B cell (primary cell): ENCODE measurements around the gene RIIAD1. TPM values are rescaled to one million over a fixed set of nuclear protein-coding genes. Genes with fewer than 3 reads are reported as not detected.
"Not testable (repeated sequence)": the region's sequence is repeated elsewhere in the genome, so short reads cannot be mapped to it uniquely, and the experiment has no call there.

Experiments used
- ATAC-seq: fragments of 200-7000 bp; cut with Tn5 transposase; one replicate; pipeline ENCODE4 v1.10.0; 2021; ENCODE audit warnings: low read depth, mild to moderate bottlenecking, moderate number of reproducible peaks, moderate library complexity
- CTCF ChIA-PET: fragments of 350-600 bp; sonication (Branson Sonifier 250); formaldehyde crosslinking; loops from one replicate; lab custom pipeline; 2021; ENCODE audit warnings: antibody characterized with exemption, inconsistent platforms; lab: Charles Lee
- POLR2A ChIA-PET: fragments of 350-600 bp; sonication (Branson Sonifier 250); formaldehyde crosslinking; loops from one replicate; lab custom pipeline; 2021; ENCODE audit warnings: antibody characterized with exemption; lab: Charles Lee
- DNase-seq: peaks from one replicate; pipeline ENCODE4 v3.0.0; 2013
- H2AFZ ChIP-seq: 2 replicates; pipeline ENCODE4 v1.6.1; 2012; ENCODE audit warnings: mild to moderate bottlenecking, low read depth, low read length; ENCODE audit not compliant: insufficient read depth, poor library complexity, severe bottlenecking
- H3K27ac ChIP-seq, 2 donors: 1 replicate in 1 of 2; 2 replicates in 1 of 2; pipeline ENCODE4 v1.5.1; 2012 to 2013; ENCODE audit warnings: low read length in 2 of 2, mild to moderate bottlenecking in 2 of 2, moderate library complexity in 1 of 2
- H3K27me3 ChIP-seq, 4 experiments: fragments of 200-600 bp in 1 of 4; sonication (generic) in 1 of 4; replicated peaks in 1 of 4; 1 replicate in 2 of 4; 2 replicates in 2 of 4; pipeline versions ENCODE4 v1.6.1 to v1.7.0; 2013 to 2016; ENCODE audit warnings: low read length in 3 of 4, mild to moderate bottlenecking in 2 of 4, mixed read lengths in 1 of 4, moderate library complexity in 1 of 4; ENCODE audit not compliant: insufficient read depth in 4 of 4, control insufficient read depth in 3 of 4; ENCODE audit errors: control extremely low read depth in 1 of 4
- H3K36me3 ChIP-seq, 2 experiments: replicated peaks in 1 of 2; 1 replicate in 1 of 2; 2 replicates in 1 of 2; pipeline versions ENCODE4 v1.6.1 to v1.7.1; 2013; ENCODE audit warnings: low read length in 1 of 2; ENCODE audit not compliant: insufficient read depth in 2 of 2, control insufficient read depth in 1 of 2; ENCODE audit errors: control extremely low read depth in 1 of 2, extremely low read depth in 1 of 2
- H3K4me1 ChIP-seq, 2 donors: fragments of 200-600 bp in 1 of 2; sonication (generic) in 1 of 2; 1 replicate in 1 of 2; 2 replicates in 1 of 2; pipeline versions ENCODE4 v1.5.1 to v1.6.1; 2013 to 2017; ENCODE audit warnings: low read length in 2 of 2; ENCODE audit not compliant: control insufficient read depth in 2 of 2, insufficient read depth in 2 of 2
- H3K4me2 ChIP-seq: replicated peaks from 2 replicates; pipeline ENCODE3; 2012; ENCODE audit warnings: mild to moderate bottlenecking, low read depth, low read length; ENCODE audit not compliant: poor library complexity, severe bottlenecking
- H3K4me3 ChIP-seq, 5 experiments: fragments of 200-600 bp in 1 of 5; sonication (generic) in 1 of 5; 1 replicate in 3 of 5; 2 replicates in 2 of 5; pipeline versions ENCODE4 v1.5.1 to v1.7.0; 2011 to 2016; ENCODE audit warnings: low read length in 4 of 5, mild to moderate bottlenecking in 4 of 5, low read depth in 2 of 5, control low read depth in 1 of 5, moderate library complexity in 1 of 5; ENCODE audit not compliant: insufficient read depth in 1 of 5; ENCODE audit errors: control extremely low read depth in 1 of 5, extremely low read depth in 1 of 5
- H3K79me2 ChIP-seq: fragments of 200-600 bp; sonication (generic); one replicate; pipeline ENCODE4 v1.6.0; 2016; ENCODE audit warnings: low read length; ENCODE audit not compliant: control insufficient read depth, insufficient read depth
- H3K9ac ChIP-seq: fragments of 200-600 bp; sonication (generic); 2 replicates; pipeline ENCODE4 v1.6.1; 2017; ENCODE audit warnings: mild to moderate bottlenecking, low read length, moderate library complexity
- H3K9me3 ChIP-seq, 3 donors: one replicate each; pipeline versions ENCODE4 v1.6.1 to v1.7.1; 2013; ENCODE audit warnings: low read length in 2 of 3; ENCODE audit not compliant: control insufficient read depth in 2 of 3, insufficient read depth in 1 of 3; ENCODE audit errors: control extremely low read depth in 1 of 3
- H4K20me1 ChIP-seq: 2 replicates; pipeline ENCODE4 v1.6.0; 2012; ENCODE audit warnings: mild to moderate bottlenecking, low read length; ENCODE audit not compliant: insufficient read depth, control insufficient read depth, poor library complexity, severe bottlenecking
- H3K27ac Mint-ChIP-seq: one replicate; pipeline ENCODE4 v1.8.0; 2021; ENCODE audit warnings: mixed read lengths
- H3K27me3 Mint-ChIP-seq: one replicate; pipeline ENCODE4 v1.8.0; 2021; ENCODE audit warnings: mixed read lengths
- H3K4me1 Mint-ChIP-seq: one replicate; pipeline ENCODE4 v1.8.0; 2021; ENCODE audit warnings: mixed read lengths
- H3K4me3 Mint-ChIP-seq: one replicate; pipeline ENCODE4 v1.8.0; 2021; ENCODE audit warnings: mixed read lengths
- H3K9me3 Mint-ChIP-seq: one replicate; pipeline ENCODE4 v1.8.0; 2022; ENCODE audit warnings: mixed read lengths; ENCODE audit not compliant: insufficient read depth
- EZH2 ChIP-seq: IDR thresholded peaks from 2 replicates; pipeline ENCODE4 v1.6.1; 2012; ENCODE audit warnings: borderline replicate concordance, low read depth, mild to moderate bottlenecking, moderate library complexity, low read length; ENCODE audit not compliant: insufficient read depth, poor library complexity, severe bottlenecking
- WGBS: methylation state at CpG from one replicate; pipeline ENCODE4 v1.1.5; 2013; ENCODE audit warnings: missing lambda C conversion rate; ENCODE audit not compliant: insufficient coverage; 5-methylcytosine and 5-hydroxymethylcytosine counted together
- intact Hi-C: fragments of 100-400 bp; cut with micrococcal nuclease; formaldehyde crosslinking; loops from one replicate; pipeline ENCODE4 v1.10.0; 2022
- polyA plus RNA-seq: library from polyadenylated mRNA; depleted of rRNA; stranded (reverse); fragments of >200 nt; gene quantifications from 2 replicates; pipeline ENCODE4 v1.2.3, GENCODE V29; 2012
- total RNA-seq, 2 donors: library from RNA; stranded (reverse); fragments of 120-200 nt in 1 of 2; gene quantifications; 1 replicate in 1 of 2; 2 replicates in 1 of 2; pipeline versions ENCODE4 v1.2.3 to v1.2.4, GENCODE V29; 2013 to 2022
- TF ChIP-seq, protein P1 (sequence below): fragments of 200-600 bp; IDR thresholded peaks from one replicate; pipeline ENCODE4 v1.8.0; 2022; ENCODE audit warnings: antibody characterized with exemption, mild to moderate bottlenecking

Gene RIIAD1
- total and polyA plus RNA-seq, 2 donors (not counting 1 experiment from before 2014, with no cell fraction given): not detected

DNA sequence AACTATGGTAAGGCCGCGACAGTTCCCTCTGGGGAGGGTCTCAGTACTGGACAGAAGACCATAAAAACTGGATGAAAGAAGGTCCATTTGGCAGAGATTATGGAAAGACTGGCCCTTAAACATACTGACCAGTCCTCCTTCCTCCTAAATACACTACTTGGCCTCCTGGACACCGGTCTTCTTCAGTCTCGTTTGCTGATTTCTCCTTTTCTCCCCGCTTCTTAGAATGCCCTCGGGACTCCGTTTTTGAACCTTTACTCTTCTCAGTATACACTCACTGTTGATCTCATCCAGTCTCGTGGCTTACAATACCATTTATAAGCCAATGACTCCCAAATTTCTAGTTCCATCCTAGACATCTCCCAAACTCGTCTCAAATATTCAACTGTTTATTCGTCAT, 42.7 kb downstream of the RIIAD1 start:
- Histone ChIP-seq H3K9ac (peak overlapping the region; percentile 84), H3K27ac (peak overlapping the region; percentile 74 to 93), H3K27me3 (no peaks in the 10 kb centered on the region), H4K20me1 (no peaks in the 10 kb centered on the region), H3K4me2 (peak overlapping the region; percentile 81), H3K9me3 (no peaks in the 10 kb centered on the region), H2AFZ (peak overlapping the region; percentile 87), H3K4me1 (peaks cover 14 to 15% of the 10 kb centered on the region in 2 donors), H3K79me2 (no peaks in the 10 kb centered on the region), H3K36me3 (peaks cover 0 to 24% of the 10 kb centered on the region in 2 experiments), H3K4me3 (peak overlapping the region; percentile 60 to 85 (median 81))
- peak overlapping the region; percentile 87 for H3K27ac Mint-ChIP-seq
- H3K9me3 Mint-ChIP-seq: no peaks in the 10 kb centered on the region
- no peak for ATAC-seq
- H3K4me1 Mint-ChIP-seq: peaks cover 21% of the 10 kb centered on the region
- no peaks in the 10 kb centered on the region for H3K27me3 Mint-ChIP-seq
- 75% methylated on average over 8 of the region's 10 CpGs for WGBS
- POLR2A ChIA-PET: interaction anchor here (0.8 to 2.0 kb wide), 3 partner anchors 26 to 1870 kb away, joined by 3 to 13 read pairs (median 4); partner anchors contain the start of gene TDRKH
- H3K4me3 Mint-ChIP-seq: peak overlapping the region; percentile 88
- TF ChIP-seq, protein P1, sequence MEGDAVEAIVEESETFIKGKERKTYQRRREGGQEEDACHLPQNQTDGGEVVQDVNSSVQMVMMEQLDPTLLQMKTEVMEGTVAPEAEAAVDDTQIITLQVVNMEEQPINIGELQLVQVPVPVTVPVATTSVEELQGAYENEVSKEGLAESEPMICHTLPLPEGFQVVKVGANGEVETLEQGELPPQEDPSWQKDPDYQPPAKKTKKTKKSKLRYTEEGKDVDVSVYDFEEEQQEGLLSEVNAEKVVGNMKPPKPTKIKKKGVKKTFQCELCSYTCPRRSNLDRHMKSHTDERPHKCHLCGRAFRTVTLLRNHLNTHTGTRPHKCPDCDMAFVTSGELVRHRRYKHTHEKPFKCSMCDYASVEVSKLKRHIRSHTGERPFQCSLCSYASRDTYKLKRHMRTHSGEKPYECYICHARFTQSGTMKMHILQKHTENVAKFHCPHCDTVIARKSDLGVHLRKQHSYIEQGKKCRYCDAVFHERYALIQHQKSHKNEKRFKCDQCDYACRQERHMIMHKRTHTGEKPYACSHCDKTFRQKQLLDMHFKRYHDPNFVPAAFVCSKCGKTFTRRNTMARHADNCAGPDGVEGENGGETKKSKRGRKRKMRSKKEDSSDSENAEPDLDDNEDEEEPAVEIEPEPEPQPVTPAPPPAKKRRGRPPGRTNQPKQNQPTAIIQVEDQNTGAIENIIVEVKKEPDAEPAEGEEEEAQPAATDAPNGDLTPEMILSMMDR: no peak
- TF ChIP-seq EZH2: no peak
- CTCF ChIA-PET: interaction anchor here (0.6 to 2.3 kb wide), 5 partner anchors 26 to 238 kb away, joined by 3 to 11 read pairs (median 4); partner anchors contain the start of gene TDRKH
- no peak for DNase-seq
- intact Hi-C loops: loop anchor here (1.0 to 2.0 kb wide), 2 partner anchors 26 to 43 kb away; partner anchors contain the start of genes RIIAD1 and TDRKH

- CTCF ChIA-PET: interaction anchor here (0.6 kb wide), 1 partner anchor 472 kb away, joined by 3 read pairs; no protein-coding TSS in a partner anchor
- H3K27ac Mint-ChIP-seq, H3K4me3 ChIP-seq, intact Hi-C loops, ATAC-seq, H3K4me1 Mint-ChIP-seq, H4K20me1 ChIP-seq, H3K9ac ChIP-seq, H3K36me3 ChIP-seq, H3K9me3 Mint-ChIP-seq, H2AFZ ChIP-seq, H3K27me3 ChIP-seq, H3K4me1 ChIP-seq, H3K27ac ChIP-seq, H3K9me3 ChIP-seq, DNase-seq, POLR2A ChIA-PET, H3K27me3 Mint-ChIP-seq, H3K4me3 Mint-ChIP-seq, H3K79me2 ChIP-seq, H3K4me2 ChIP-seq: not testable (repeated sequence)
- no CpG with 5 or more reads among the region's 7 CpGs for WGBS
Observed at GRCh38 chr1:151768351-151769066, 47.2 kb downstream of the RIIAD1 start.

DNA sequence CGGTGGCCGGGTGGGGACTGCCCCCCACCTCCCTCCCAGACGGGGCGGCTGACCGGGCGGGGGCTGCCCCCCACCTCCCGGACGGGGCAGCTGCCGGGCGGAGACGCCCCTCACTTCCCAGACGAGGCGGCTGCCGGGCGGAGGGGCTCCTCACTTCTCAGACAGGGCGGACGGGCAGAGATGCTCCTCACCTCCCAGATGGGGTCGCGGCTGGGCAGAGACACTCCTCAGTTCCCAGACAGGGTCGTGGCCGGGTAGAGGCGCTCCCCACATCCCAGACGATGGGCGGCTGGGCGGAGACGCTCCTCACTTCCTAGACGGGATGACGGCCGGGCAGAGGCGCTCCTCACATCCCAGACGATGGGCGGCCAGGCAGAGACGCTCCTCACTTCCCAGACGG, 47.9 kb downstream of the RIIAD1 start:
- ATAC-seq, H4K20me1 ChIP-seq, H3K9me3 Mint-ChIP-seq, POLR2A ChIA-PET, H3K36me3 ChIP-seq, H3K4me3 Mint-ChIP-seq, H3K27ac ChIP-seq, DNase-seq, CTCF ChIA-PET, H3K79me2 ChIP-seq, H3K4me2 ChIP-seq, H2AFZ ChIP-seq, H3K27ac Mint-ChIP-seq, H3K9me3 ChIP-seq, H3K4me3 ChIP-seq, H3K9ac ChIP-seq, intact Hi-C loops, H3K27me3 Mint-ChIP-seq, H3K27me3 ChIP-seq, H3K4me1 Mint-ChIP-seq, H3K4me1 ChIP-seq: not testable (repeated sequence)
- WGBS: 96% methylated on average over 14 of the region's 34 CpGs
